H9 (cell line): ENCODE results near the gene TRPM5. TPM values are rescaled to one million over a fixed set of nuclear protein-coding genes. Genes with fewer than 3 reads are reported as not detected.

Experiments used
- DNase-seq: peaks from one replicate; pipeline ENCODE4 v3.0.0-alpha.2; 2017
- H2AFZ ChIP-seq: one replicate; pipeline ENCODE4 v1.6.1; 2013; ENCODE audit warnings: mild to moderate bottlenecking, low read length, control low read depth, moderate library complexity
- H2AK5ac ChIP-seq: 2 replicates; pipeline ENCODE4 v1.6.1; 2013; ENCODE audit warnings: low read length, control low read depth, mixed read lengths; ENCODE audit not compliant: insufficient read length
- H2BK120ac ChIP-seq: one replicate; pipeline ENCODE4 v1.6.1; 2013; ENCODE audit warnings: low read depth, mild to moderate bottlenecking, low read length, control low read depth, inconsistent platforms; ENCODE audit not compliant: poor library complexity, severe bottlenecking
- H2BK12ac ChIP-seq: 2 replicates; pipeline ENCODE4 v1.6.1; 2013; ENCODE audit warnings: low read length, control low read depth, mixed read lengths, low read depth; ENCODE audit not compliant: insufficient read length
- H2BK15ac ChIP-seq: 2 replicates; pipeline ENCODE4 v1.6.1; 2013; ENCODE audit warnings: low read depth, low read length, control low read depth
- H2BK20ac ChIP-seq: one replicate; pipeline ENCODE4 v1.6.1; 2013; ENCODE audit warnings: low read depth, mild to moderate bottlenecking, low read length, control low read depth, inconsistent platforms; ENCODE audit not compliant: poor library complexity, severe bottlenecking
- H2BK5ac ChIP-seq: 2 replicates; pipeline ENCODE4 v1.6.1; 2013; ENCODE audit warnings: low read length, control low read depth, mixed read lengths; ENCODE audit not compliant: insufficient read length
- H3K14ac ChIP-seq: 2 replicates; pipeline ENCODE4 v1.6.1; 2013; ENCODE audit warnings: low read length, control low read depth; ENCODE audit not compliant: insufficient read depth
- H3K18ac ChIP-seq: 2 replicates; pipeline ENCODE4 v1.6.1; 2013; ENCODE audit warnings: low read depth, mild to moderate bottlenecking, mixed read lengths, low read length, control low read depth; ENCODE audit not compliant: insufficient read length
- H3K23ac ChIP-seq: 2 replicates; pipeline ENCODE4 v1.6.1; 2013; ENCODE audit warnings: low read length, control low read depth, mixed read lengths, low read depth; ENCODE audit not compliant: insufficient read length
- H3K23me2 ChIP-seq: 2 replicates; pipeline ENCODE4 v1.6.1; 2013; ENCODE audit warnings: low read depth, mild to moderate bottlenecking, mixed read lengths, low read length, control low read depth; ENCODE audit not compliant: insufficient read length, poor library complexity, severe bottlenecking
- H3K27ac ChIP-seq: 2 replicates; pipeline ENCODE4 v1.5.1; 2013; ENCODE audit warnings: low read length, control low read depth, mixed read lengths, low read depth; ENCODE audit not compliant: insufficient read length
- H3K27me3 ChIP-seq: 2 replicates; pipeline ENCODE4 v1.6.1; 2013; ENCODE audit warnings: low read length, control low read depth, inconsistent platforms; ENCODE audit not compliant: insufficient read depth
- H3K4ac ChIP-seq: 2 replicates; pipeline ENCODE4 v1.6.1; 2013; ENCODE audit warnings: low read depth, mild to moderate bottlenecking, control low read depth, inconsistent platforms, low read length, moderate library complexity
- H3K4me1 ChIP-seq: 2 replicates; pipeline ENCODE4 v1.6.1; 2013; ENCODE audit warnings: low read length, control low read depth, inconsistent platforms; ENCODE audit not compliant: insufficient read depth
- H3K4me2 ChIP-seq: 2 replicates; pipeline ENCODE4 v1.6.1; 2013; ENCODE audit warnings: low read length, control low read depth, mixed read lengths; ENCODE audit not compliant: insufficient read length, insufficient read depth
- H3K56ac ChIP-seq: 2 replicates; pipeline ENCODE4 v1.6.1; 2013; ENCODE audit warnings: low read depth, mild to moderate bottlenecking, mixed read lengths, low read length, control low read depth; ENCODE audit not compliant: insufficient read length
- H3K79me1 ChIP-seq: 2 replicates; pipeline ENCODE4 v1.6.1; 2013; ENCODE audit warnings: low read depth, mild to moderate bottlenecking, moderate library complexity, low read length, control low read depth, inconsistent platforms; ENCODE audit not compliant: insufficient read depth, poor library complexity, severe bottlenecking
- H3K79me2 ChIP-seq: 2 replicates; pipeline ENCODE4 v1.6.1; 2013; ENCODE audit warnings: low read length, control low read depth, inconsistent platforms; ENCODE audit not compliant: insufficient read depth
- H3K9ac ChIP-seq: 2 replicates; pipeline ENCODE4 v1.6.1; 2013; ENCODE audit warnings: low read length, control low read depth, mixed read lengths; ENCODE audit not compliant: insufficient read length; ENCODE audit errors: extremely low read depth
- H3K9me3 ChIP-seq: one replicate; pipeline ENCODE4 v1.6.1; 2013; ENCODE audit warnings: low read depth, low read length, inconsistent platforms; ENCODE audit not compliant: control insufficient read depth
- H3T11ph ChIP-seq: one replicate; pipeline ENCODE4 v1.6.1; 2013; ENCODE audit warnings: mild to moderate bottlenecking, low read length, control low read depth, inconsistent platforms
- H4K20me1 ChIP-seq: one replicate; pipeline ENCODE4 v1.6.1; 2013; ENCODE audit not compliant: control insufficient read depth, insufficient read length, insufficient read depth
- H4K5ac ChIP-seq: 2 replicates; pipeline ENCODE4 v1.6.1; 2013; ENCODE audit warnings: low read depth, mild to moderate bottlenecking, mixed read lengths, low read length, control low read depth; ENCODE audit not compliant: insufficient read length
- H4K8ac ChIP-seq: replicated peaks from 2 replicates; pipeline ENCODE4 v1.6.1; 2013; ENCODE audit warnings: low read length, control low read depth, mixed read lengths, low read depth; ENCODE audit not compliant: insufficient read length
- H4K91ac ChIP-seq: 2 replicates; pipeline ENCODE4 v1.6.1; 2013; ENCODE audit warnings: low read depth, mild to moderate bottlenecking, moderate library complexity, mixed read lengths, low read length, control low read depth; ENCODE audit not compliant: insufficient read length
- H3K27ac Mint-ChIP-seq, 3 experiments: 2 replicates in 2 of 3; 3 replicates in 1 of 3; pipeline ENCODE4 v1.8.0; 2020 to 2021; ENCODE audit warnings: mixed read lengths in 3 of 3, mild to moderate bottlenecking in 1 of 3, moderate library complexity in 1 of 3
- H3K27me3 Mint-ChIP-seq: 2 replicates; pipeline ENCODE4 v1.8.0; 2021; ENCODE audit warnings: low read depth, mild to moderate bottlenecking, moderate library complexity, mixed read lengths
- H3K36me3 Mint-ChIP-seq, 3 experiments: 2 replicates in 2 of 3; 3 replicates in 1 of 3; pipeline ENCODE4 v1.8.0; 2020 to 2021; ENCODE audit warnings: low read depth in 3 of 3, mixed read lengths in 3 of 3; ENCODE audit not compliant: insufficient read depth in 1 of 3
- H3K4me1 Mint-ChIP-seq, 2 experiments: 2 replicates each; pipeline ENCODE4 v1.8.0; 2020; ENCODE audit warnings: mixed read lengths in 2 of 2
- H3K4me3 Mint-ChIP-seq, 2 experiments: 2 replicates in 1 of 2; 3 replicates in 1 of 2; pipeline ENCODE4 v1.8.0; 2020 to 2021; ENCODE audit warnings: mild to moderate bottlenecking in 2 of 2, mixed read lengths in 2 of 2, moderate library complexity in 1 of 2
- H3K9me3 Mint-ChIP-seq, 2 experiments: 2 replicates in 1 of 2; 3 replicates in 1 of 2; pipeline ENCODE4 v1.8.0; 2020; ENCODE audit warnings: mild to moderate bottlenecking in 2 of 2, mixed read lengths in 2 of 2, moderate library complexity in 1 of 2
- WGBS: extraction: QIAGEN DNeasy Blood & Tissue Kit; methylation state at CpG from one replicate; pipeline ENCODE4 v1.1.7; 2013; ENCODE audit warnings: missing lambda C conversion rate, low lambda C conversion rate, mixed read lengths; ENCODE audit not compliant: insufficient read length; ENCODE audit errors: extremely low coverage; 5-methylcytosine and 5-hydroxymethylcytosine counted together
- total RNA-seq: library from RNA; stranded (reverse); gene quantifications from 2 replicates; pipeline ENCODE4 v1.2.1, GENCODE V29; 2021
- TF ChIP-seq, protein P1 (sequence below): fragments of 200-600 bp; sonication (generic); conservative IDR thresholded peaks from 3 replicates; pipeline ENCODE4 v1.8.0; 2021; ENCODE audit warnings: antibody characterized with exemption, mild to moderate bottlenecking

The TRPM5 gene
- total RNA-seq, 1 experiment from 2014 or later: 0.09 TPM

DNA sequence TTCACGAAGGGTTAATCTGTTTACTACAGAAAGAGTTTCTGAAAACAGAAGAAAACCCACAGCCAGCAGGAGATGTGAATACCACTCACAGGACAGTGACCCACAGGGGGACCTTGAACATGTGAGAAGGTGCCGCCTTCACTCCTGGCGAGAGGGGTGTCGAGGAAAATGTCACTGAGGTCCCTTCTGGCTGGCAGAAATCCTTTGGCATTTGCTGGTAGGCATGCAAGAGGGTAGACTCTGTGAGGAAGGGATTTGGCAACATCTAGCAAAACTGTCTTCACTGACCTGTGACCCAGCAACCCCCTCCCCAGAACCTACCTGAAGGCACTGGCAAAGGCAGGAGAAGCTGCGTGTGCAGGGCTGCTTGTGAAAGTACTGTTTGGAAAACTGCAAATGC lies 9.1 kb upstream of the TRPM5 start:
- no peaks in the 10 kb centered on the region for H3K4me1 ChIP-seq
- H3K18ac ChIP-seq: no peak overlapping the region
- no CpG with 5 or more reads among the region's 5 CpGs for WGBS
- H4K5ac ChIP-seq: no peak overlapping the region
- no peak overlapping the region for H3K4me2 ChIP-seq
- no peak for DNase-seq
- no peak overlapping the region for H2BK120ac ChIP-seq
- no peak overlapping the region for H3K27ac ChIP-seq
- H3K27me3 ChIP-seq: peaks cover 3% of the 10 kb centered on the region; the same call in 1 of the 2 replicates
- H2AFZ ChIP-seq: no peak overlapping the region
- no peaks in the 10 kb centered on the region for H3K79me1 ChIP-seq
- H4K91ac ChIP-seq: no peak overlapping the region
- Mint-ChIP-seq H3K27me3 (peaks cover 98% of the 10 kb centered on the region), H3K36me3 (no peaks in the 10 kb centered on the region; a peak in 1 of 7 replicates), H3K27ac (no peak overlapping the region), H3K4me3 (no peak overlapping the region), H3K4me1 (no peaks in the 10 kb centered on the region), H3K9me3 (peaks cover 0 to 7% of the 10 kb centered on the region in 2 experiments; a peak in 2 of 5 replicates)
- H2BK12ac ChIP-seq: no peak overlapping the region
- H2AK5ac ChIP-seq: no peak overlapping the region
- no peak overlapping the region for H3K23ac ChIP-seq
- no peaks in the 10 kb centered on the region for H3K9me3 ChIP-seq
- H3K14ac ChIP-seq: no peak overlapping the region
- TF ChIP-seq, protein P1, sequence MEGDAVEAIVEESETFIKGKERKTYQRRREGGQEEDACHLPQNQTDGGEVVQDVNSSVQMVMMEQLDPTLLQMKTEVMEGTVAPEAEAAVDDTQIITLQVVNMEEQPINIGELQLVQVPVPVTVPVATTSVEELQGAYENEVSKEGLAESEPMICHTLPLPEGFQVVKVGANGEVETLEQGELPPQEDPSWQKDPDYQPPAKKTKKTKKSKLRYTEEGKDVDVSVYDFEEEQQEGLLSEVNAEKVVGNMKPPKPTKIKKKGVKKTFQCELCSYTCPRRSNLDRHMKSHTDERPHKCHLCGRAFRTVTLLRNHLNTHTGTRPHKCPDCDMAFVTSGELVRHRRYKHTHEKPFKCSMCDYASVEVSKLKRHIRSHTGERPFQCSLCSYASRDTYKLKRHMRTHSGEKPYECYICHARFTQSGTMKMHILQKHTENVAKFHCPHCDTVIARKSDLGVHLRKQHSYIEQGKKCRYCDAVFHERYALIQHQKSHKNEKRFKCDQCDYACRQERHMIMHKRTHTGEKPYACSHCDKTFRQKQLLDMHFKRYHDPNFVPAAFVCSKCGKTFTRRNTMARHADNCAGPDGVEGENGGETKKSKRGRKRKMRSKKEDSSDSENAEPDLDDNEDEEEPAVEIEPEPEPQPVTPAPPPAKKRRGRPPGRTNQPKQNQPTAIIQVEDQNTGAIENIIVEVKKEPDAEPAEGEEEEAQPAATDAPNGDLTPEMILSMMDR: no peak
- H3K79me2 ChIP-seq: no peaks in the 10 kb centered on the region
- H2BK20ac ChIP-seq: no peak overlapping the region
- H3K9ac ChIP-seq: no peak overlapping the region
- H2BK15ac ChIP-seq: no peak overlapping the region
- H3K4ac ChIP-seq: no peak overlapping the region
- H4K20me1 ChIP-seq: no peaks in the 10 kb centered on the region
- no peak overlapping the region for H2BK5ac ChIP-seq
- H3K23me2 ChIP-seq: peaks cover 3% of the 10 kb centered on the region
- H3K56ac ChIP-seq: no peak overlapping the region
- H4K8ac ChIP-seq: no peak overlapping the region
- no peak overlapping the region for H3T11ph ChIP-seq
